Measurements from ENCODE around the gene TMEM175.

- no peak for TF ChIP-seq CTCF (IDR thresholded peaks at IDR 0.05; ENCODE audit: insufficient read depth, low read length)
- no peak for TF ChIP-seq POLR2AphosphoS5 (IDR thresholded peaks at IDR 0.05; ENCODE audit: low read depth)
Measured at GRCh38 chr4:906339-907102, 25.7 kb upstream of the TMEM175 start.

All from HL-60 (cell line).